Stimulated activated CD4-positive, alpha-beta T cell treated with anti-CD3 and anti-CD28 coated beads, Interleukin-4, amount 100 ng/mL, for 4 hours (primary cell): Measurements from ENCODE around the gene AFG1L.
"Not testable (repeated sequence)": the region's sequence is repeated elsewhere in the genome, so short reads cannot be mapped to it uniquely, and the experiment has no call there.

ENCODE experiments used
- DNase-seq, 2 experiments: peaks; one replicate each; pipeline ENCODE4 v3.0.0-alpha.2; 2020

Gene AFG1L

DNA sequence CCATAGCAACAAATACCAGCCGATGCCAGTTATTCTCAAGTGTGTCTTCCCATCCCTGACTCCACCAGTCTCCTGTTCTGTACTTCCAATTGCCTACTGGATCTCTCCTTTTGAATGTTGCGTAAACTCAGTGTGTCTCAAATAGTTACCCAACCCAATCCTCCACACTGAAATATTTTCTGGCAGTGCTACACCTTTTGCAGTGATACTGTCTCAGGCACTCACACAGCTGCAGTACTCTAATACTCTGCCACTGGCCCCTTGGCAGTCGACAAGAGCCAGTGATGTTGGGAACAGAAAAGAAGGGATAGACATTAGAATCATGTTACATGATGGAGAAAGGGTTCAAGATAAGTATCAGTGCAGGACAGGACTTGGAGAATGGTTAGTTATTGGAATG is 234.0 kb downstream of the AFG1L start:
- DNase-seq: no peak

DNA sequence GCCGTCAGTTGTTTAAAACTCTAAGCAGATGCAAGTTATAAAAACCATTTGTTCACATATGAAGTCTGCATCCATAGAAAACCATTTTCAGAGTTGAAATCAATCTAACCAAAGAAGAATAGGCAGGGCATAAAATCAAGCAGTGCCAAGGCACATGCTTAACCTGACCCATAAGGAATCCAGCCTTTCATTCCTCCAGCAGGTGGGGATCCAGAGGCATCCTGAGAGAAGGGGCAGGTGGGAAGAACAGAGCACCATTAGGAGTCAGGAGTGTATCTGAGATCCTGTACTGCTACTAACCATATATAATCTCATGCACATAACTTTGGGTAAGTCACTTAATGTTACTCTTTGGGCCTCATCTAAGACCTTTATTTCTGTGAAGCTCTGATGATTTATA is 236.5 kb downstream of the AFG1L start:
- DNase-seq: no peak

DNA sequence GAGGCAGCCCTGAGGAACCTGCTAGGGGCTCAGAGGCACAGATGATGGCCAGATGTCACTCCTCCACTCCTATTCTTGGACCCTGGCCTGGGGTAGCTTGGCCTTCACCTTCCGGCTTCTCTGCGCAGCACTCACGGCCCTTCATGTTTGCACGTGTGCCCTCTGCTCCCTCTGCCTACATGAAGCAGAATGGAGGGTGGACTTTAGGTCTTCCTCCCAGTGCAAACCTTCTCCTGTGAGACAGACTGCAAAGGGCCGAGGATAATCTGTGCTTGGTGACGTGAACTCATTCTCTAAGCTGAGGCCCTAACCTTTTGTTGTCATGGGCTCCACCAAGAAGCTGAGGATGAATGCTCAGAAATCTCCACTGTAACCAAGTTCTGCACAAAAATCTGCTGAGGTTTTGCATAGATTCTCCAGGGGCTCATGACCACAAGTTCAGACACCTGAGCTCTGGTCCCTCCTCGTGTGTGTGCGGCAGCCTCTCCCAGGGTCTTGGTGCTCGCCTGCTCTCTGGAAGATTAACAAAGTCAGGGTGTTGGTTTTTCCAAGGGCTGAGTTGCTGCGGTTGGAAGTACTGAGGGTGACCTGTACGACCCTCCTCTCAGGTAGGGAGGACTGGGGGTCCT is 240.4 kb downstream of the AFG1L start:
- DNase-seq: no peak

DNA sequence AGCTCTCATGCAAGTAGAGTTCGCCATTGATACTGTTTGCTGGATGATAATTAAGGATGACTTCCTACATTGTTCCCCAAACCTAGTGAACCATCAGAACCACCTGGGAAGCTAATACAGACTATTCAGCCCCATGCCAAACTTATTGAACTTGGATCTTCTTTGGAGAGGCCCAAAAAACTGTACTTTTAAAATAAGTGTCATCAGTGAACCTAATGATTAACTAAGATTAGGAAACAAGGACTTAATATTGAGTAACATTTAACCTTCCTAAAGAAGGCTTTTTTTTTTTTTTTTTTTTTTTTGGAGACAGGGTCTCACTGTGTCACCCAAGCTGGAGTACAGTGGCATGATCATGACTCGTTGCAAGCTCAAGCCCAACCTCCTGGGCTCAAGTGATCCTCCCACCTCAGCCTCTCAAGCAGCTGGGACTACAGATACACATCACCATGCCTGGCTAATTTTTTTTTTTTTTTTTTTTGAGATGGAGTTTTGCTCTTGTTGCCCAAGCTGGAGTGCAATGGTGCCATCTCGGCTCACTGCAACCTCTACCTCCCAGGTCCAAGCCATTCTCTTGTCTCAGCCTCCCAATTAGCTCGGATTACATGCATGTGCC is 241.2 kb downstream of the AFG1L start:
- DNase-seq: not testable (repeated sequence)

DNA sequence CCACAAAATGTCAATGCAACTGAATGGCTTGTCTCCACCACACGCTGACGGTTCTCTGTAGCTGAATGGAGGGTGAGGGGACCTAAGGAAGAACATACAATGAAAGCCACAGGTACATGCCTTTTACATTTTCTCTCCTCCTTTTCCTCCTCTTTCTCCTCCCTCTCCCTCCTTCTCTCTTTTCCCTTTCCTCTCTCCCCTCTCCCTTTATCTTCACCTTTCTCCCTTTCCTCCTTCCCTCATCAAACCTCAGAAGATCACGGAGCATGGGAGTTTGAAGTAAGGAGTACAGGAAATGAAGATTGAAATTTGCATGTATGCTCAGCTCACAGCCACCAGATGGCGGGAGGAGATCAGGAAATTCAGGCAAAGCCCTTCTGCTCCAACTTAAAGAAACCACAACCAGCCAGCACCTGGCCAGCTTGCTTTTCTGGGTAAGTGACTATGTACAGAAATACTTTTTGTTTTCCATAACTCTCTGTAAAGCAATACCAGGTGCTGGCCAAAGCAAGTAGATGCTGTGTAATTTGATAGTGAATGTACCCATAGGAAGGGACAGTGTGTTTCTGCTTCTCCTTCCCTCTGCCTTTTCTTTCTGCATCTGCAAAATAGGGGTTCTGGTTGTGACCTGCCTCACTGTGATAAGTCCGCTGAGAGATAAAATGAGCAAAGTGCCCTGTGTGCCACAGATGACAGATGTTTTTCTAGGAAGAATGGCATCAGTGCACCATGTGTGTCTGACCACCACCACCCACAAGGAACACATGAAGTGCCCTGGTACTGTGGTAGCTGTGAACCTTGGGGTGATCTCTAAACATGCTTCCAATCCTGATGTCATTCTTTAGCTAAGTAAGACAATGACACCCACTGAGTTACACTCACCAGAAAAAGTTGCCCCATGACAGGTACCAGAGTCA is 247.2 kb downstream of the AFG1L start:
- DNase-seq: peak; percentile 57 to 65

DNA sequence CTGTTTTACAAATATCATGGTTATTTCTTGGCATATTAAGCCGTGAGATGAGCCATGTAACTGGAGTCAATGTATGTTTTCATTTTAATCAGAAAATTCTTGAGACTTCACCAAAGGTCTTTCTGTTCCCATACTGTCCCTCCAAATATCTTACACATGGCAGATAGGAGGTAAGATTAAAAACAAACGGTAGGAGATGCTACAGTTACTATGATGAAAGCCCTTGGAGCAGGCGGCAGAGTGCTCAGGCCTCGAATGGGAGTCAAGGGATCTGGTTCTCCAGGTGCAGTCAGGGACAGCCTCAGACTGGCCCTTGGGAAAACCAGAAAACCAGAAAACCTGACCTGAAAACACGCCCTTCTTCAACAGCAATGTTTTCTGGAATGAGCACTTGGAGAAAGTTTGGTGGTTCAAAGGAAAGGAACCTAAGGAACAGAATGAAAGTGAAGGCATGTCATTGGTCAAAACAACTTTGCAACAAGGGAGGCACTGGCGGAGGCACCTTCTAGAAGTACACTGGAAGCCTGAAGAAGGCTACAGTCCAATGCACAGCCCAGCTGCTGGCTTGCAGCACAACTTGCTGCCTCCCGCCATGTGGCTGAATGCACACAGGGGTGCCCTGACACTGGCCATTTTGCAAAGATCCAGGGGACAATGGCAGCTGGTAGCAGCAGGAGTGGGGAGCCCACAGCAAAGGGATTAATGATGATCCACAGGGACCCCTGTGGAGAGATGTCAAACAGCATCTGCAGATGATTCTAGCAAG is 248.5 kb downstream of the AFG1L start:
- DNase-seq: no peak

DNA sequence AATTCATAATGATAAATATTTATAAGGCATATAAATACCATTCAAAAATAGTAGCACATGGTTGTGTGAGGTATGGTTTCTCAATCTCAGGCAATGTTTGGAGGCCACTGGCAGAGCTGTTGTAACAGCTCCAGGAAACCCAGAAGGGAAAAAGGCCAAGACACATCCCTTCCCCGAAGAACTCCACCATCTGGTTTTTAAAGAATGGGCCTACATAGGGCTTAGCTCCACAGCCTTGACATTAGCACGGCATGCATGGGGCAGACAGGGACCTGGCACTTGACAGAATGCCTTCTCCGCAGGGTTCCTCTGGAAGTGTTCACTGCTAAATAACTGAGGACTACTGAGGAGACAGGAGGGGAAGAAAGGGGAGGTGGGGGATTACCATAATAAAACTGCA is 249.8 kb downstream of the AFG1L start:
- no peak for DNase-seq

DNA sequence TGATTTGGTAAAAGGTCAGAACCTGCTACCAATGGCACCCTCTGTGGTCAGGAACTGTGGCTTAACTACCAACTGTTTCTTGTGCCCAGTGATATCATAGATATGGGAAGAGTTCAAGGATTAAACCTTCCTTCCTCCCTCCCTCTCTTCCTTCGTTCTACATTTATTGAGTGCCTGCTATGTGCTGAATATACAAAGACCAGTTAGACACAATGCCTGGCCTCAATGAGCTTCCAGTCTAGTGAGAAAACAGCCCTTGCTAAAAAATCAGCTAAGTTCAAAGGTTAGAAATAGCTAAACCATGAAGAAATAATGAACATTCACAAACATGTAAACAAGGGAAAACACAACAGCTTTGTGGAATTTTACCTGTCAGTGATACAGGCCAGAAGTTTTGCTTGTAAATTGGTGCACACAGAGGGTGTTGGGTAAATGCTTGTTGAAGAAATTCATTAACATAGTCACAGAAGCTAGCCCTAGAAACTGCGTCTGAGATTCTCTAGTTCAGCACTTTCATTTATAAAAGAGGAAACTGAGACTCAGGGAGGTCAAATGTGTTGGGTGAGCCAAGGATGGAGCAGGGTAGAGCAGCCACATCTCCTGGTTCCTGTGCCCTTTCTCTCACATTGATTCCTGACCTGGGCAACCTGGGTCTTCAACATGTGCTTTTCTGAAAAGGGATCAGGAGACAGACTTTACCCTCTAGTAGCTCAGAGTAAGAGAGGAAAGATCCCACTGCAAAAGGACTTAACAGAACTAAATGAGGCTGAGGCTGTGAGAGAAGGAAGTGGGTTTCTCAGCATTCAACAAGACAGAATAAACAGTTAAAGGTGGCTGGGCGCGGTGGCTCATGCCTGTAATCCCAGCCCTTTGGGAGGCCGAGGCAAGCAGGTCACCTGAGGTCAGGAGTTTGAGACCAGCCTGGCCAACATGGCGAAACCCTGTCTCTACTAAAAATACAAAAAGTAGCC is 251.5 kb downstream of the AFG1L start:
- DNase-seq: no peak

DNA sequence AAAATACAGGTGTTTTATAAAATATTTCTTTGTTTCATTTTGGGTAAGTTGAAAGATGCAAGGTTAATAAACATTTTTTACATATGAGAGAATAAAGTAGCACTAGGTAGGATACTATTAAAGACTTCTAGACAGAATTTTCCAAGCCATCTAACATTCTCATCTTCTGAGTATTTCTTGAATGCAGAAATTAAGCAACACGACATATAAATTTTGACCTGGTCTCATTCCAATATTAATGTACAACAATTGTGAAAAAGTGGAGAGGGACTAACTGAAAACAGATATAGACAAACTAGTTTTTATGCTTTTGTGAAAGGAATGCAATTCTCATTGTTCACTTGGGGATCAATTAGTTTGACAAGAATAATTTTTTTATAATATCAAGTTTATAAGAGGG is 254.4 kb downstream of the AFG1L start:
- DNase-seq: no peak

DNA sequence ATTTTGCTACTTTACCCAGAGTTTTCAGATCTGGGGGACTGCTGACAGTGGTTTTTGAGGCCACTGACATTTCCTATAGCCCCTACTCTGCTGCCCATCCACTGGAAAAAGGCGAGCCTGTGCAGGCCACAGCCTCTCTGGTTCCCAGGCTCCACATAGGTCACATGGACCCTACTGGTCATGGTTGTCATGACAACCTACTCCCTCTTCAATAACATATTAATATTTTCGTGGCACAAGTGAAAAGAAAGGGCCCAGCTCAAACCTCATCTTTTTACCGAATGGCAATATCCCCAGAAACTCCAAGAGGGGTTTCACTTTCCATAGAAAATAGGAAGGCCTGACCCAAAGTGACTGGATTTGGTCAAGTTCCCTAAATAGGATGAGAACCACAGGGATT is 254.9 kb downstream of the AFG1L start:
- no peak for DNase-seq

DNA sequence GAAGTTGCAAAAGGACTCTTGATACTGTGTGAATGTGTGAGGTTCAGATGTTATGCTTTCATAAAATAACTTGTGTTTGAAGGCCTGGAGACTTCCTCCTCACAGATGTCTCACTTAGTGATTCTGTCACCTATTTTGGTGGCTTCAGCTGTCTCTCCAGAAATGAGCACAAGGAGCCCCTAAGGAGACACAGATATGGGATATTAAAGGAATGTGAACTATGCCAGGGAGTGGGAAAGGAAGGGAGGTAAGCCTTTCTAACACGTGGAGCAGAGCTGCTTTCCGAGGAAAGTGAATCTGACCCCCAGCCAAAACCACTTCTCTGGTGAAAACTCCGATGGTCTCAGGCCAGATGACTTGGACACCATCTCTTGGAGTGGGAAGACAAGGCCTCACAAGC is 255.4 kb downstream of the AFG1L start:
- no peak for DNase-seq

DNA sequence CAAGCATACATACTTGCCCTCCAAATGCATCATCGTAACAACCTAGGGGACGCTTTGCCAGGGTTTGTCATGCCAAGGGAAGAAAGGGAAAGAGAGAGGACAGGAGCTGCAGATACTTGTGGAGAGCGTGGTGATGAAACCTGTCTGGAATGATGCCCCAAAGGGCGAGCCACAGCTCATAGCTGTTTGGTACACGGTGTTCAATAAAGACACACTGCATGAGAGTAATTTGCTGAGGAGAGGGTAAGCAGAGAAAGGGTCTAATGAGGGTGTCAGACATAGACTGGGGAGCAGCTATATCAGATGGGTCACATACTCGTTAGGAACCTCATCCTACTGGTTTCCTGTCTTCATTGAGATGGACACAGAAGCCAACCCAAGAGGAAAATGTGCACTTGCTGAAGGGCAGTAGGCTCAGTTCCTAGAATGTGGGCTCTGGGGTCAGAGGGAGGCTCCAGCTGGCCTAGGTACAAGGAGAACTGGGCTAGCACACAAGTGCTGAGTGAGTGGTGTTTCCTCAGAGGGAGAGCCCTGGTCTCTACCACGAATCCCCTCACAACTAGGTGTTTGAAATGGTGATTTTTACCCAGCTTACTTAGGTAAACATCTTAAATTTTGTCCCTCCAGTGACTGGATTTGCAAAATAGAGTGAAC is 260.7 kb downstream of the AFG1L start:
- DNase-seq: no peak

DNA sequence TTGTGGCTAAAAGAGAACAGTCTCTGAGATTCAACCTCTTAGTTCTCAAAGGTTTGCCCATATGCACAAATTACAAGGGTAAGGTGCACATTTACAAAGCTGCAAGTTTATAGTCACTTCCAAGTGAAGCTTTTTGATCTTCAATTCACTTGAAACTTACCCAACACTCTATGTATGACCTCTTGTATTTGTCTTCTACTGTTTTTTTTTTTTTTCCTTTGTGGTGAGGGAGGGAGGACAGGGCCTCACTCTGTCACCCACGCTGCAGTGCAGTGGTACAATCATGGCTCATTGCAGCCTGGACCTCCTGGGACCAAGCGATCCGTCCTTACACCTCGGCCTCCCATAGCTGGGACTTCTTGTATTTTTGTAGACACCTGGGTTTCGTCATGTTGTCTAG is 261.4 kb downstream of the AFG1L start:
- no peak for DNase-seq

DNA sequence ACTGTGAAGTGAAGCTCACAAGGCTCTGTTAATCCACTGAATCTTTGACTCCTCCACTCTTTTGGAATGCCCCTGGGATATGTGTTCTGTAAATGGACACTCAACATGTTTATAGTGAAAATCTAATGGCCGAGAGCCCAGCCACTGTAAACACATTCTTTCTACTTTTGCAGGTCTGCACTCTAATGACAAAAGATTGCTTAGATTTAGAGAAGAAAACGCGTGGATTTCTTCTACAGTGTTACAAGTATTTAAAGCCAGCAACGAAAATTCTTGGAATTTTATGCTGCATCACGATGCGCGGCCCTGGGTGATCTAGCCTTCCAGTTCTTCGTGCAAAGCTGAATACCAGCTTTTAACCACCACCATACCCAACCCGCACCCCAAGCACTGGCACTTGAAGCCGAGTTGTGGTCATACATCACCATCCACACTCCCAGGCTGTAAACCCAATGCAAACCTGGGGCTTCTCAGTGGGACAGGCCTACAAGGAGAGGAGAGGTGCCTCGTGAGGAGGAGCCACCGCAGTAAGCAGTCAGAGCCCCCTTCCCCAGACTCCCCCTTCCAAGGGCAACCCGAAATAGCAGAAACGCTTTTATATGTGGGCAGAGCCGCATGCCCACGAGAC is 262.1 kb downstream of the AFG1L start:
- DNase-seq: no peak

DNA sequence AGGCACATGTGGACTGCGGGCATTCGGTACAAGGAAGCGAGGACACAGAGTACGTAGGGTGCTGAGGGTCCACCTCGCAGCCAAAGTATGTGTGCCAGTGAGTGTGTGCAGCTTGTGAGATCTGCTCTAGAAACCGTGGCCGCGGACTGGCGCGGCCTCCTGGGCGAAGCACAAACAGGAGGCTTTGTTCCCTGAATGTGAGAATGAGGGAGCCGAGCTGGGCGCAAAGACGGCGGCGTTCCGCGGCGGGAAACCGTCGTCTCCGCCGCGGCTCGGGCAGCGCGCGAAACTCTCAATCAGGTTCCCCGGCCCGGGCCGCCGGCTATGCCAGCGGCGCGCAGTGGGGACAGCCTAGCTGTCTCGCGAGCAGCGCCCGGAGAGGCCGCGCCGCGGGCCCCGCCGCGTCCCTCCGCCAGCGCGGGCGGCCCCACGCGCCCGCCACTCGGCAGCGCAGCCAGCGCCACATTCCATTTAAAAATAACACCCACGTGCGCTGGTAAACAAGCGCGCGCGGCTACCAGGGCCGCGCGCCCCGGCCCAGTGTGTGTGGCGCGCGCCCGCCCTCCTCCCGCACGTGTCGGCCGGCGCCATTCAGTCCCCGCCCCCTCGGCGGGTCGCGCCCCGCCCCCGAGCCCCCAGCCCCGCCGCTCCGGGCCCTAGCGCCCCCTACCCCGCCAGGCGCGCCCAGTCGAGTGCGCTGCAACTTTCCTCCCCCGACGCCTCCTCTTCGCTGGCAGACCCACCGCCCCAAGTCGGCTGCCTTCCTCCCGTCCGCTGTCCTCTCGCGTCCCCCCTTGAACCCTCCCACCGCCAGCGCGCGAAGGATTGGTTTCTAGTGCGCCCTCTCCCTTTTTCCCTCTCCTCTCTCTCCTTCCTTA is 262.9 kb downstream of the AFG1L start:
- DNase-seq: peak; percentile 74 to 82

DNA sequence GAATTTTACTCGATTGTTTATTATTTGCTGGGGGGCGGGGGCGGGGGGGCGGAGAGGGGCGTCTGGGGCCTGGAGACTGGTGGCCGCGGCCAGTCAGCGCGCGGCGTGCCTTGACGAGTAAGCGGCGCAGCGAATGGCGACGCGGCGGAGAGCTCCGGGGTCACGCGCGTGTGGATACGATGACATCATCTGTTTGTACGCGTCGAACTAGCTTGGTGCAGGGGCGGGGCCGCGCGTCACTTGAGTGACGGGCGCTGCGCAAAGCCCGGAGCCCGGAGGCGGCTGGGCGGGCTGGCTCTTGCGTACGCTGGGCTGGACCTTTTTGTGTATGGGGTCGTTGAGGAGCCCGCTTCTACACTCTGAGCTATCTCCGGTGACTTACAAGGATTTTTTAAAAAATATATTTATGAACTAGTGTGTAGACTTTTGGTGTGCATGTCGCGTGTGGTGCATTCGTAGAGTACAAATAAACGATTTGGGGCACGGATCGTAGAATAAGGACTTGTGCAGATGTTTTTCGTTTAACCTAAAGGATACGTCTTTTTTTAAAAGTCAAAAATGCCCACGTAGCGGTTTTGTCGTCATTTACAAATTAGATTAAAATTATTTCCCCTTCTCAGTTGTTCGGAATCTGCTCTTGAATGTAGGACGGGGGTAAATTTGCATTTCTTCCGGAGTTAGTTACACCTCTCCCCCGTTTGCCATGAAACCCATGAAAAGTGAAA is 263.7 kb downstream of the AFG1L start:
- DNase-seq: peak; percentile 92 to 96

DNA sequence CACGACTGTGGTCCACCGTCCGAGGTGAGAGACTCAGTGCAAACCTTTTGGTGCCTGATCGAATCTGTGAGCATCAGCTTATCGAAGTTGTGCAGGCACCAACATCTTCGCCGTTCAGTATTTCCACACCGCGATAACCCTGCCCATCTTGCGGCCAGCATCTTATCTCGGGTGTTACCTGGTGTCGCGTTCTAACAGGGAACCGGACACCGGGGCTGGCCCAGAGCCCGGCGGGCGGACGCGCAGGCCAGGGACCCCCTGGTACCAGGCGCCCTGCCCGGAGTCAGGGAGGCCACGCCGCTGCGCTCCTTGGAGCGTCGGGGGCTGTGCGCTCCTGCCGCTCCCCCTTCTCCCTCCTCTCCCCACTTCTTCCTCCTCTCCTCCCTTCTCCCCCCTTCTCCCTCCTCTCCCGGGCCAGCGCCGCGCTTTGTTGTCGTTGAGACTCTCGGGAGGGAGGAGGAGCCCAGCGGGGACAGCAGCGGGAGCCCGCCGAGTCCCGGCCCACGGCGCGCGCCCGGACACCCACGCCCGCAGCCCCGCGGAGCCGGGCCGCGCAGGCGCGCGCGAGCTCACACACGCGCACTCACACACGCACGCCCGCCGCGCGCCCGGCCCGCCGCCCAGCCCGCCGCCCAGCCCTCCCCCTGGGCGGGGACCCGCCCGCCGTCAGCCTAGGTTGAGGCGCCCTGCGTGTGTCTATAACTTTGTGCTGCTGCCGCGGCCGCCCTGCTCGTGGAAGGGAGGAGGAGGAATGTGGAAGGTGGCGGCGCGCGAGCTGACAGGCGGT is 264.4 kb downstream of the AFG1L start:
- peak; percentile 80 to 85 for DNase-seq

DNA sequence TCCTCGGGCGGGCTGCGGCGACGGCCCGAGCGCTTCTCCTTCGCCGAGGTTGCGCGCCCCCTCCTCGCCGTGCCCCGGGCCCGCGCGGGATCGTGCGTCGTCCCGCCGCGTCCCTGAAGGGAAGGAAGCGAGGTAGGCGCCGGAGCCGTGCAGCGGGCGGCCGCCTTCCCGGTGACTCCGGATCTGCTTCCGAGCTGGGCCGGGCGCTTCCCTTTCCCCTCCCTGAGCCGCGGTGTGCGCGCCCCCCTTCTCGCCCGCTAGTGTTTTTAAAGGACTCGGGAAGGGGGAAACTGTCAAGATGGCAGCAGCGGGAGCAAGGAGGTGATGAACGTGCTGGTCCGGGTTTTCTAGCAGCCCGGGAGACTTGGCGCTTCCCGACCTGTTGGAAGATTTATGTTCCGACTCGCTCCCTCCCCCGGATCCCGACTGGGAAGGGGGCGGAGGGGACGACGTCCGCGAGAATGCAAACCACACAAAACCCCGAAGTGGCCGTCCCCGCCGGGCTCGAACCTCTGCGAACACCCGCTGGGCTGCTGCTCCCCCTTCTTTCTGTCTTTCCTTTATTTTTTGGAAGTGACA is 265.1 kb downstream of the AFG1L start:
- no peak for DNase-seq
